Common myeloid progenitor, CD34-positive (primary cell): ENCODE measurements around the gene PIK3R1.

ENCODE experiments used
- CTCF ChIA-PET: fragments of 350-600 bp; sonication (Branson Sonifier 250); formaldehyde crosslinking; loops from one replicate; lab custom pipeline; 2021; ENCODE audit warnings: antibody characterized with exemption; lab: Charles Lee
- POLR2A ChIA-PET: fragments of 350-600 bp; sonication (Branson Sonifier 250); formaldehyde crosslinking; loops from one replicate; lab custom pipeline; 2021; ENCODE audit warnings: antibody characterized with exemption; lab: Charles Lee
- DNase-seq, 3 donors: peaks; one replicate each; pipeline versions ENCODE4 v3.0.0 to v3.0.0-alpha.2; 2013
- H3K27ac ChIP-seq, 2 experiments: 1 replicate in 1 of 2; 2 replicates in 1 of 2; pipeline ENCODE4 v1.7.0; 2013; ENCODE audit warnings: inconsistent platforms in 2 of 2, low read length in 2 of 2, mild to moderate bottlenecking in 2 of 2, low read depth in 1 of 2, moderate library complexity in 1 of 2; ENCODE audit not compliant: severe bottlenecking in 2 of 2, insufficient read depth in 1 of 2, poor library complexity in 1 of 2
- H3K27me3 ChIP-seq, 5 experiments: replicated peaks in 2 of 5; 1 replicate in 3 of 5; 2 replicates in 2 of 5; pipeline versions ENCODE4 v1.6.1 to v1.7.0; 2013; ENCODE audit warnings: low read length in 4 of 5, mild to moderate bottlenecking in 2 of 5, moderate library complexity in 2 of 5, inconsistent platforms in 1 of 5; ENCODE audit not compliant: insufficient read depth in 5 of 5, control insufficient read depth in 4 of 5
- H3K36me3 ChIP-seq, 4 experiments: 1 replicate in 2 of 4; 2 replicates in 2 of 4; pipeline versions ENCODE4 v1.6.1 to v1.7.0; 2013; ENCODE audit warnings: low read length in 3 of 4, control low read depth in 1 of 4, mild to moderate bottlenecking in 1 of 4; ENCODE audit not compliant: control insufficient read depth in 4 of 4, insufficient read depth in 4 of 4
- H3K4me1 ChIP-seq, 4 experiments: 1 replicate in 3 of 4; 2 replicates in 1 of 4; pipeline versions ENCODE4 v1.6.1 to v1.7.1; 2013; ENCODE audit warnings: low read length in 3 of 4, mild to moderate bottlenecking in 3 of 4, control low read depth in 1 of 4, inconsistent platforms in 1 of 4, moderate library complexity in 1 of 4; ENCODE audit not compliant: control insufficient read depth in 4 of 4, insufficient read depth in 4 of 4; ENCODE audit errors: control extremely low read depth in 1 of 4
- H3K4me3 ChIP-seq, 7 experiments: 1 replicate in 4 of 7; 2 replicates in 3 of 7; pipeline versions ENCODE4 v1.5.1 to v1.7.0; 2013; ENCODE audit warnings: mild to moderate bottlenecking in 7 of 7, low read length in 6 of 7, moderate library complexity in 6 of 7, inconsistent platforms in 2 of 7, low read depth in 2 of 7, control low read depth in 1 of 7; ENCODE audit not compliant: insufficient read depth in 4 of 7, control insufficient read depth in 1 of 7; ENCODE audit errors: extremely low read depth in 1 of 7
- H3K9me3 ChIP-seq, 5 experiments: 1 replicate in 4 of 5; 2 replicates in 1 of 5; pipeline versions ENCODE4 v1.6.1 to v1.7.1; 2013; ENCODE audit warnings: low read length in 4 of 5, mild to moderate bottlenecking in 2 of 5, inconsistent platforms in 1 of 5, low read depth in 1 of 5, moderate library complexity in 1 of 5; ENCODE audit not compliant: control insufficient read depth in 4 of 5, insufficient read depth in 2 of 5; ENCODE audit errors: control extremely low read depth in 1 of 5
- WGBS: methylation state at CpG from one replicate; pipeline ENCODE4 v1.1.5; 2013; ENCODE audit not compliant: insufficient coverage; 5-methylcytosine and 5-hydroxymethylcytosine counted together

The PIK3R1 gene

GRCh38 chr5:68288707-68289134 is 73.2 kb downstream of the PIK3R1 start:
- peak overlapping the region; percentile 35 to 89 (median 60) for H3K4me3 ChIP-seq
- H3K27ac ChIP-seq = peak overlapping the region in 1 of 2 experiments; percentile 59
- peaks cover 16 to 44% (median 25%) of the 10 kb centered on the region in 4 experiments for H3K36me3 ChIP-seq
- CTCF ChIA-PET = interaction anchor here (1.2 to 3.5 kb wide), 5 partner anchors 18 to 373 kb away, joined by 3 to 81 read pairs (median 5); no protein-coding TSS in a partner anchor
- no peaks in the 10 kb centered on the region for H3K27me3 ChIP-seq
- no peaks in the 10 kb centered on the region for H3K9me3 ChIP-seq
- POLR2A ChIA-PET = interaction anchor here (0.8 to 1.2 kb wide), 2 partner anchors 70 to 131 kb away, joined by 3 read pairs; no protein-coding TSS in a partner anchor
- DNase-seq = peak in 1 of 3 donors; percentile 49
- 15% methylated on average over 9 of the region's 10 CpGs for WGBS
- H3K4me1 ChIP-seq = peaks cover 13 to 30% (median 24%) of the 10 kb centered on the region in 4 experiments

GRCh38 chr5:68289498-68289897 is 73.9 kb downstream of the PIK3R1 start:
- H3K27me3 ChIP-seq = no peaks in the 10 kb centered on the region
- no peaks in the 10 kb centered on the region for H3K9me3 ChIP-seq
- peaks cover 13 to 30% (median 24%) of the 10 kb centered on the region in 4 experiments for H3K4me1 ChIP-seq
- no peak overlapping the region for H3K27ac ChIP-seq
- no peak for DNase-seq
- ChIA-PET POLR2A (no interaction called here), CTCF (interaction anchor here (1.7 kb wide), 1 partner anchor 9 kb away, joined by 4 read pairs; no protein-coding TSS in a partner anchor)
- no peak overlapping the region for H3K4me3 ChIP-seq
- peaks cover 15 to 44% (median 25%) of the 10 kb centered on the region in 4 experiments for H3K36me3 ChIP-seq
- no CpG with 5 or more reads among the region's 4 CpGs for WGBS

DNA sequence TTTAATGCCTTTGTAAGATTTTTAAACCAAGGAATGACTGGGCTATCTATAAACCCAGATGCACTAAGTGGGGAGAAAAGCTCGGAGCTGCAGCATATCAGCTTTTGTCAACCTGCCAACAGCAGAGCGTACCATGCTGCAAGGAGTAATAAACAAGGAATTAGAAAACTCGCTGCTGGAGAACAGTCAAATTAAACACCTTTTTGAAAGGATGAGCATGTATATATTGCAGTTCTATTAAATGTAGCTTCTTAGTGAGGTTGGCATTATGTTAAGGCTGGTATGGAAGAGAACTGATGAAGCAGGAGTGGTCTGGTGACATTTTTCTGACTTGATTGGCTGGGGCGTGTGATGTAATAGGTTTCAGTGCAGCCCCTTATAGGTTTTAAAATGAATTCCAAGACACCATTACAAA is 74.7 kb downstream of the PIK3R1 start:
- peak in 2 of 3 donors; percentile 57 to 70 for DNase-seq
- Histone ChIP-seq H3K4me3 (no peak overlapping the region), H3K36me3 (peaks cover 15 to 47% (median 30%) of the 10 kb centered on the region in 4 experiments), H3K27me3 (no peaks in the 10 kb centered on the region), H3K27ac (no peak overlapping the region), H3K9me3 (no peaks in the 10 kb centered on the region), H3K4me1 (peaks cover 13 to 30% (median 24%) of the 10 kb centered on the region in 4 experiments)
- CTCF ChIA-PET = interaction anchor here (0.9 to 1.7 kb wide), 4 partner anchors 10 to 1044 kb away, joined by 3 to 7 read pairs (median 4); no protein-coding TSS in a partner anchor
- 38% methylated on average over 2 of the region's 4 CpGs for WGBS
- POLR2A ChIA-PET = no interaction called here

DNA sequence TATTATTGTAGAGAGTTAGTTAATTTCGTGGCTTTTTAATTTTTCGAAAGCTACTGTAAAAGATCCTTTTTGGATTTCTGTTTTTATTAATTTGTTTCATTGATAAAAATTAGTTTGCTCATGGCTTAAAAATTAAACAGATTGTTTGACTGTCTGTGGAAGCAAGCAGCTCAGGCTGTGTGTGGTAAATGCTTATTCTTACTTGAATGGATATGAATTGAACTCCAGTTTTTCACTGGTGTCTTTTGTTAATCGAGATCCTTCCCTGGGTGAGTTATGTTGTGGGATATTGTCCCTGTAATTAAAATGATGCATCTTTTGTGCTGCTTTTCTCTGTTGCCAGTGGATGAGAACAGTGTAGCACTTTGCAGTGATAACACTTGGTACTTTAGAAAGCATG is 75.3 kb downstream of the PIK3R1 start:
- POLR2A ChIA-PET = no interaction called here
- Histone ChIP-seq H3K36me3 (peaks cover 21 to 49% (median 33%) of the 10 kb centered on the region in 4 experiments), H3K4me3 (no peak overlapping the region), H3K4me1 (peaks cover 13 to 30% (median 24%) of the 10 kb centered on the region in 4 experiments), H3K9me3 (no peaks in the 10 kb centered on the region), H3K27me3 (no peaks in the 10 kb centered on the region), H3K27ac (no peak overlapping the region)
- no peak for DNase-seq
- WGBS = 92% methylated on average over 2 of the region's 3 CpGs
- CTCF ChIA-PET = interaction anchor here (0.9 to 1.7 kb wide), 4 partner anchors 10 to 1044 kb away, joined by 3 to 7 read pairs (median 4); no protein-coding TSS in a partner anchor

- Histone ChIP-seq H3K36me3 (peaks cover 31 to 61% (median 43%) of the 10 kb centered on the region in 4 experiments), H3K4me1 (peaks cover 7 to 20% (median 19%) of the 10 kb centered on the region in 4 experiments), H3K9me3 (no peaks in the 10 kb centered on the region), H3K27ac (no peak overlapping the region), H3K27me3 (no peaks in the 10 kb centered on the region), H3K4me3 (no peak overlapping the region)
- DNase-seq = no peak
- WGBS = 100% methylated on average over 2 of the region's 3 CpGs
- POLR2A ChIA-PET = no interaction called here
- CTCF ChIA-PET = no interaction called here
Measured at GRCh38 chr5:68292316-68292715, 76.8 kb downstream of the PIK3R1 start.

- Histone ChIP-seq H3K27me3 (no peaks in the 10 kb centered on the region), H3K4me1 (no peaks in the 10 kb centered on the region), H3K9me3 (no peaks in the 10 kb centered on the region), H3K27ac (no peak overlapping the region), H3K4me3 (no peak overlapping the region), H3K36me3 (peaks cover 40 to 83% (median 61%) of the 10 kb centered on the region in 4 experiments)
- no peak for DNase-seq
- CTCF ChIA-PET = interaction anchor here (0.5 to 1.5 kb wide), 5 partner anchors 9 to 165 kb away, joined by 3 read pairs; no protein-coding TSS in a partner anchor
- POLR2A ChIA-PET = no interaction called here
- 92% methylated on average over 2 of the region's 3 CpGs for WGBS
Measured at GRCh38 chr5:68295772-68296171, 80.2 kb downstream of the PIK3R1 start.

DNA sequence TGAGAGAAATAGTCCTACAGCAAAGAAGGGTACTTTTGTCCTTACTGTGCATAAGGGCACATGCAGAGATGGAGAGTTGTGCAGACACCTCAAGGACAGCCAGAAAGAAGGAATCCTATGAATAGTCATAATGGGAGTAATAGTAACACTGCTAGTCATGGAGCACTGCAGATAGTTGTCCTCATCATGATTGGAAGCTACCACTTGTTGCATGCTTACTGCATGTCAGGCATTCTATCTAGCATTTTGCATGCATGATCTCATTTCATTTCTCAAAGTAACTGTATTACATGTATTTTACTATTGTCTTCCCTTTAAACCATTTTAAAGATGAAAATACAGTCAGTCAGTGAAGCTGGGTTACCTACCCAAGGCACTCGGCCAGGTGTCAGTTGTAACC is 81.3 kb downstream of the PIK3R1 start:
- no peak overlapping the region for H3K4me3 ChIP-seq
- ChIA-PET POLR2A (no interaction called here), CTCF (interaction anchor here (1.1 to 1.5 kb wide), 3 partner anchors 117 to 164 kb away, joined by 3 to 4 read pairs (median 4); no protein-coding TSS in a partner anchor)
- WGBS = no CpG with 5 or more reads among the region's 1 CpG
- H3K4me1 ChIP-seq = no peaks in the 10 kb centered on the region
- H3K9me3 ChIP-seq = no peaks in the 10 kb centered on the region
- DNase-seq = no peak
- no peaks in the 10 kb centered on the region for H3K27me3 ChIP-seq
- peaks cover 40 to 83% (median 60%) of the 10 kb centered on the region in 4 experiments for H3K36me3 ChIP-seq
- no peak overlapping the region for H3K27ac ChIP-seq
